Activated gamma-delta T cell (primary cell): ENCODE measurements around the gene KCNK4.

Source experiments
- DNase-seq: peaks from one replicate; lab custom pipeline; 2025; lab: John Stamatoyannopoulos, UW

KCNK4 gene

DNA sequence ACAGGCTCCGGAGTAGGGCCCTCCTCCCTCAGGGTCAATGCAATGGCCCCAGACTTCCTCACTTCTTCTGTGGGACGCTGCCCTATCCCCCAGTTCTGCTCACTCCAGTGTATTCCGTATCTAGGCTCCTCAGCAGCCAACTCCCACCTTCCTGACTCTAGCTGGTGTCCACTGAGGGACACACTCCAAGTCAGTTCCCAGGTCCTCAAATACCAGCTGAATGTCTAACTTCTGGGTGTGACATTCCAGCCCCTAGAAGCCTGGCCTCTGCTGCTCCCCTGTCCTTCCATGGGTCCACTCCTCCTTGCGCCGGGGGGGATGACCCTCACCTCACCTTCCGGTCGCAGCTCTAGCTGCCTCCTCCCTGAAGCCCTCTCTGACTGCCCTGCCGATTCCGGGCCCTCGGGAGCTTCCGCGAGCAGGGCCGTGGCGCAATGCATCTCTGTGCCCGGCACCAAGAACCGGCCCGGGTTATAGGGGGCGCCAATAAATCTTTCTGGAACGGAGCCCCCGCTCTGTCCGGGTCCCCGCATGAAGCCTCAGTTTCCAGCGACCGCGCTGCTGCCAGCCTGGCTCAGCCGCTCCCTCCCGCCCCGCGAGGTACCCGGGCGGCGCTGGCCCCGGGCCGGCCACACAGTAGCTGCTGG is 22.1 kb upstream of the KCNK4 start:
- no peak for DNase-seq

DNA sequence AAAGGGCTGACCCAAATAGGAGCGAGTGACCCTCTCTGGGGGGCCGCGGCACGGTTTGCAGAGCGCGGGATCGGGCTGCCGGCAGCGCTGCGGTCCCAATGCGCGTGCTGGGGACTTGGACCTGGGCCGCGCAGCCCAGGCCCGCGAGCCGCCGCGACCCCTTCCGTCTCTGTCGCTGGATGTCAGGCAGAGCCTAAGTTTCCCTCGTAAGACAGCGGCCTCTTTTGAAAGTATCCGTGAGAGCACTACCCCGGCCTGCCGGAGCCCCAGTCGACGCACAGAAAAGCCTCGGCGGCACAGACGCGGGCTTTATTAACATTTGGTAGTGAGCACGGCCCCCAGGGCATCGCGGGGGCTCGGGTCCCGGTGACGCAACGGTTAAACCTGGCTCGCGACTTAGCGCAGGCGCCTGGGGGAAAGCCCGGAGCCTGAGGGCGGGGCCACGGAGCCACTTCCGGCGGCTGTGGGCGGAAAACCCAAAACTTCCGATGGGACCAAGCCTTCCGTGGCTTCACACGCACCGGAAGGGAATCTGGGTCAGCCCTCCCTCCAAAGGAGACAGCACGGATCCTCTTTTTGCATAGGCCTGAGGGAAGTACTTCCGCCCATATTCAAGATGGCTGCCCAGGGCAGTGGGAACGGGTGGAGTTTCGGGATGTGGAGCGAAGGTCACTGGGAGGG is 21.4 kb upstream of the KCNK4 start:
- DNase-seq: peak; percentile 92

DNA sequence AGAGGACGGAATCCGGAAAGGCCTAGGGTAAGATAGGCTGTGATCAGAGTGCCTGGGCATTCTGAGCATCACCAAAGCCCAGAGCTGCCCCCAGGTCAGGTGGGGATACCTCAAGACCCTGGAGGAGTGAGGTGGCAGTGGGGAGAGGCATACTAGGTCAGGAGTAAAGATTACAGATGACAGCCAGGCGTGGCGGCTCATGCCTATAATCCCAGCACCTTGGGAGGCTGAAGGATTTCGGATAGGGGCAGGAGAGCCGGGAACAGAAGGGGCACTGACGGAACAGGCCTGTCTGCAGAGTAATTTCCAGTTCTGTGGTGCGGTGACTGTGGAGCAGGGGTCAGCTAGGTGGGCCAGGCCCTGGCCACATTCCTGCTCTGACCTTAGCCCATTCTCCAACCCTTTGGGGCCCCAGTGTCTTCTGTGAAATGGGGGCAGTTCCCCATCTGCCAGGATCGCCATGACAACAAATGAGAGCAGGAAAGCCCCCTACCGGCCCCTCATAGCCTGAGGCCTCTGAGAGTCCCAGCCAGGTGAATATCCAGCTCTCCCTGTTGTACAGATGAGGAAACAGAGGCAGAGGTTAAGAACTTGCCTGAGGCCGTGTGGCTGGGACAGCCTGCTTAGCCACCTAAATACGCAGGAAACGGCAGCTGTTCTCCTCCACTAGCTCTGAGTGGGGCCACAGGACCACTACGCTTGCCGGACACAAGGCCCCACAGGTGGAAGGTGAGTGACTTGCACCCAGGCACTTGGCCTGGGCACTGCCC is 15.9 kb upstream of the KCNK4 start:
- DNase-seq: no peak

DNA sequence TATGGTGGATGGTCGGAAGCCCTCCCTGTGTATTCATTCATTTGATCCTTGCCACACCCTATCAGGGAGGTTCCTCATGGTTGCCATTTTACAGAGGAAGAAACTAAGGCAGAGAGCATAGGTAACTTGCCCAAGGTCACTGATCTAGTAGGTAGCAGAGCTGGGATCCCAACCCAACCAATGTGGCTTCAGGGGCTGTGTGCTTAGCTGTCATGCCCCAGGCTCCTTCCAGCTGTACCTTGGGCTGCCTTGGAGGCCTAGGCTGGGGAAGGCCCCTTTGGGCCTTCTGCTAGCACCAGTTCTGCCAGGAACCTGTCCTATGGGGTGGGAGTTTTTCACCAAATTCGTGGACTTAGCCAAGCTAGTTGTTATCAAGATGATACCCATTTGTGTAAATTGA is 15.3 kb upstream of the KCNK4 start:
- DNase-seq: no peak

DNA sequence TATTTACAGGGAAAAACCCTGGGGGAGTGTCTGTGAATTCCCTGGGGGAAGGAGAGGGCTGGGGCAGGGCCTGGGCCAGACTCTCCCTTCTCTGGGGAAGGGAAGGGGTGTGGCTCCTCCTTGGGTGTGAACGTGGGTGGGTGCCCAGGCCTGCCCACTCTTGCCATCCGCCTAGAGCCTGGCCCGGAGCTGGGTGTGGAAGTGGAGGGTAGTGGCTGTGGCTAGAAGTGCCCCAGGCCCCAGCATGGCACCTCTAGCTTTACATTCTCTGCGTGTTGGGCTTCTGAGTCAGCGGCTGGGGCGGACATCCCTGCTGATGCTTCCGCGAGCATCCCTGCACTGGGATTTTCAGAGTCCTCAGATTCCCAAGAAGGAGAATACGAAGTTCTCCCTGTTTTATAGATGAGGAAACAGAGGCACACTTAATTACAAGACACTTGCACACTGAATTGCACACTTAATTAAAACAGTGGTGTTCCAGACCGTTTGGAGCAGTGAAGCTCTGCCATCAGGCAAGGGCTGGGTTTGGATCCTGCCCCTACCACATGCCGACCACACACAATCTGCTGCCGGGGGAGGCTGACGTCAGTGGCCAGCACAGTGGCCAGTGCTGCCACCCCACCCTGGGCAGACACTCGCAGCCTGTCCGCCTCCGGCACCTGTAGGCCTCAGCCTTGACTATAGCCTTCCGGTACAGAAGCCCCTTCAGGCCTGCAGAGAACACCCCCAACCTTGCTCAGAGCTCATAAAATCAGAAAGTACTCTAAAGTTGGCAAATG is 14.3 kb upstream of the KCNK4 start:
- no peak for DNase-seq

DNA sequence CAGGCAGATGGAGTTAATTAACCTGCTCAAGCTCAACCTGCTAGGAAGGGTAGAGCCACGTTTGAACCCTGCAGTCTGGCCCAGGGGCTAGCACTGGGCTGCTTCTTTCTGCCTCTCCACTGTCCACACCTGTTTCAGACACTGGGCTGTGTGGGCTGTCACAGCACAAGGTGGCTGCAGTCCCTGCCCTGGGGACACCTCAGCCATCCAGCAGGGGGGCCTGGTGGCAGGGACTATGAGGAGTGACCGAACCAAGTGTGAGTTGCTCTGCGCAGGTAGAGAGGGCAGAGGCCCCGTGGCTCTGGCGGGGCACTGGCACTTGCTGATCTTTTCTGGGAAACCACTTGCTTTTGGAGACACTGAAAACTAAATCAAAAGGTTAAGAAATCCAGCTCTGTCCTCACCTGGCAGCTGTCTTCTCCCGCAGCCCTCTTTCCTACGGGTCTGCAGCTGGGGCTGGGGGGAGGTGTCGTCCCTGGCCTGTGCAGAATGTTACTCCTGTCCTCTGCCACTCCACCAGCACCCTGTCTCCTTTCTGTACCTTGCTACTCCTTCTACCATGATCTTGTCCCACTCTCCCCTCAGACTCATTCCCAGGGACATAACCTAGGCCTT is 12.4 kb upstream of the KCNK4 start:
- no peak for DNase-seq

DNA sequence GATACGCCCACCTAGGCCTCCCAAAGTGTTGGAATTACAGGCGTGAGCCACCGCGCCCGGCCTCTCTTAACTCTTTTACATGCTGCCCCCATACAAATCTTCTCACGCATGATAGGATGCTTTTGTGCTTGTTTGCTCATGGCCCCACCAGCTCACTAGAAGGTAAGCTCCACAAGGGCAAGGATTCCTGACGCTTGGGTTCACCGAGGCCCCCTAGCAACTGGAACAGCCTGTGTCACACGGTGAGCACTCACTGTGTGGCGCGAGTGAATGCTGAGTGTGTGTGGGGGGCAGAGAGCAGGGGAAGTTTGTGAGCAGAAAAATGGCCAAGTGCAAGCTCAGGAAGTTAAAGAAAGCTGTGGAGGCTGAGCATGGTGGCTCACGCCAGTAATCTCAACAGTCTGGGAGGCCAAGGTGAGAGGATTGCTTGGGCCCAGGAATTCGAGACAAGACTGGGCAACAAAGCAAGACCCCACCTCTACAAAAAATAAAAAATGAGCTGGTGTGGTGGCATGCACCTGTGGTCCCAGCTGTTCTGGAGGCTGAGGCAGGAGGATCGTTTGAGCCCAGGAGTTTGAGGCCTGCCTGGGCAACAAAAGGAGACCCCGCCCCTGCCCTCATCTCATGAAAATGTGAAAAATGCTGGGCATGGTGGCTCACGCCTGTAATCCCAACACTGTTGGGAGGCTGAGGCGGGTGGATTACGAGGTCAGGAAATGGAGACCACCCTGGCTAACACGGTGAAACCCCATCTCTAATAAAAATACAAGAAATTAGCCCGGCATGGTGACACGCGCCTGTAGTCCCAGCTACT is 8.9 kb upstream of the KCNK4 start:
- no peak for DNase-seq

DNA sequence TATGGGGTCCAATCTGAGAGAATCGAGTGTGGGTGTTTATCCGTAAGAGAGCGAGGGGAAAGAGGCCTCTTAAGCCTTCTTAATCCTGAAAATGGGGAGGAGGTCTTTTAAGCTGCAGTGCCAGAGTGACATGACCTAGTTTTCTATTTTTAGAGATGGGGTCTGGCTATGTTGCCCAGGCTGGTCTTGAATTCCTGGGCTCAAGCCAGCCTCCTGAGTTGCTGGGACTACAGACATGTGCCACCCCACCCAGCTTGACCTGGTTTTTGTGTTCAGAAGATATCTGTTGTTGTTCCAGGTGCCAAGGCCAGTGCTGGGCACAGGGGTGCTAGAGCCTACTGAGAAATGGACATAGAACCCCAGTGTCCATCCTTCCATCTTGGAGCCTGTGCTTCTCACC is 8.0 kb upstream of the KCNK4 start:
- DNase-seq: no peak

DNA sequence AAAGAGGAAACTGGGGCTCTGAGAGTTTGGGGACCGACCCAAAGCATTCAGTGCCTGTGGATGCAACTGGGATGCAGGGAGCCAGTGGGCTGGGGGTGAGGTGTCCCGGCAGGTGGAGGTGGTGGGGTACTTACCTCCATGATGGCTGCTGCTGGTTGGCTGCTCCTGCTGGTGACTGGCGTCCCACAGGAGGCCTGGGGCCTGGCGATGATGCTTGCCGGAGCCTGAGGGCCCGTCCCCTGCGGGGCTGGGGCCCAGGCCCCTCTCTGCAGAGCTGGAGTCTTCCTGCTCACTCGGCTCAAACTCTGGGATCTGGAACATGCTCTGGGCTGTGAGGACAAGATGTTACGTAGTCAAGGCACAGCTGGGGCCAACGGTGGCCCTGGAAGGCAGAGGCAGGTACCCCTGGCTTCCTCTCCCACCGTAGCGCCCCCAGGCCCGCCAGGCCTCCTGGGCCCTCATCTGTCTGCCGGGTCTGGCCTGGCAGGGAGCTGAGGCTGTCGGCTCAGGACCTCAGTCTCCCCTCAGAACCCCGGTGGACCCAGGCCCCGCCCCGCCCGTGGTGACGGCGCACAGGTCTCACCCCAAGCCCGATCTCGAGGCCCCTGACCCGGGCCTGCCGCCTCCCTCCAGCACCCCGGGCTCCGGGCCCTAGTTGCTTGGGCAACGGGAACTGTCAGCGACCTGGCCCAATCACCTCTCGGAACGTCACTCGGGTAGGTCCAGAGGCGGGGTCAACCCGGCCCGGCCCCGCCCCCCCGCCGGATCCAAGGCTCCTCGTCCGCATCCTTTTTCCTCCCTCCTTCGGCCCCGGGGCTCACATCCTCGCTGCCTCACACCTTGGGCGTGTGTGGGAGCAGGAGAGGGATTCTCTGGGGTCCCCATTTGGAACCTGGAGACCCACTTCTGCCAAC is 6.8 kb upstream of the KCNK4 start, which contains the start of gene BAD:
Gene BAD, minus strand, starts transcription at position 618 of the 914 bp plus-strand sequence. Its CDS starts 297 bp downstream, at position 321.
- peak; percentile 85 for DNase-seq

DNA sequence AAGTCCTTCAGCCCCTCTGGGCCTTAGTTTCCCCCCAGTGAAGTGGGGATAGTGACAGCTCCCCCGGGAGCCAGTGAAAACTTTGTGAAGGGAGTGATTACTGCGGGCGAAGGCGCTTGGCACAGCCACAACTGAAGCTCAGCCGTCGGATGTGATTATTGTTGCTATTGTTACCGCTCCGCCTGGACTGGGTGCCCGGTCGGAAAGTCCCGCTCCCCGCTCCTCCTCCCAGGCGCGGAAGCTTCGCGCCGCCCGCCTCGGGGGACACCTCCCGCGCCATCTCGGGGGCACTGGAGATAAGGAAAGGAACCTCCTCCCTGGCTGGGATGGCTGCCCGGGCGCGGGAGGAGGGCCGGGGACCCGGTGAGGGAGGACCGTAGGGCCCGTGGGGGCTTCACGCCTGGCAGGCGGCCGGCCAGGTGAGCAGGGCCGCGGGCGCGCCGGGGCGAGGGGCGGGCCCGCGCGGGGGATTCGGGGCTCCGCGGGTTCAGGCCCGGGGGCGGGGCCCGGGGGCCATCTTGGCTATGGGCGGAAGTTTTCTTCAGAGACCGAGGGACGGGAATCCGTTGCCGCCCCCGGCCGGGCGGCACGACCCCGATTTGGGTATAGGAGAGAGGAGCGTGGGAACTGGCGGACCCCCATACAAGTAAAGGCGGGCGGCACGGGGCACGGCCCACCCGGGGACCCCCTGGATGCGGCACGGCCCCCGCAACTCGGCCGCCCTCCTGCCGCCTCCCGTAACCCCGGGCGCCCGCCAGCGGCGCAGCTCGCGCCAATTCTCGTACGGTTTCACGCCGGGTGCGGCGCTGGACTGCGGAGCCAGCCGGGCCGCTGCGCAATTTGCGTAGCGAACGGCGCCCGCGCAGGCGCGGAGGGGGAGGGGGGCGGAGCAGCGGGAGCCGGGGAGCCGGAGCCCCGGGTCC is 5.9 kb upstream of the KCNK4 start, which contains the start of gene GPR137:
Gene GPR137, plus strand, starts transcription at position 887 of the 923 bp plus-strand sequence. CDS start 677 bp downstream, outside the sequence.
- peak; percentile 84 for DNase-seq

DNA sequence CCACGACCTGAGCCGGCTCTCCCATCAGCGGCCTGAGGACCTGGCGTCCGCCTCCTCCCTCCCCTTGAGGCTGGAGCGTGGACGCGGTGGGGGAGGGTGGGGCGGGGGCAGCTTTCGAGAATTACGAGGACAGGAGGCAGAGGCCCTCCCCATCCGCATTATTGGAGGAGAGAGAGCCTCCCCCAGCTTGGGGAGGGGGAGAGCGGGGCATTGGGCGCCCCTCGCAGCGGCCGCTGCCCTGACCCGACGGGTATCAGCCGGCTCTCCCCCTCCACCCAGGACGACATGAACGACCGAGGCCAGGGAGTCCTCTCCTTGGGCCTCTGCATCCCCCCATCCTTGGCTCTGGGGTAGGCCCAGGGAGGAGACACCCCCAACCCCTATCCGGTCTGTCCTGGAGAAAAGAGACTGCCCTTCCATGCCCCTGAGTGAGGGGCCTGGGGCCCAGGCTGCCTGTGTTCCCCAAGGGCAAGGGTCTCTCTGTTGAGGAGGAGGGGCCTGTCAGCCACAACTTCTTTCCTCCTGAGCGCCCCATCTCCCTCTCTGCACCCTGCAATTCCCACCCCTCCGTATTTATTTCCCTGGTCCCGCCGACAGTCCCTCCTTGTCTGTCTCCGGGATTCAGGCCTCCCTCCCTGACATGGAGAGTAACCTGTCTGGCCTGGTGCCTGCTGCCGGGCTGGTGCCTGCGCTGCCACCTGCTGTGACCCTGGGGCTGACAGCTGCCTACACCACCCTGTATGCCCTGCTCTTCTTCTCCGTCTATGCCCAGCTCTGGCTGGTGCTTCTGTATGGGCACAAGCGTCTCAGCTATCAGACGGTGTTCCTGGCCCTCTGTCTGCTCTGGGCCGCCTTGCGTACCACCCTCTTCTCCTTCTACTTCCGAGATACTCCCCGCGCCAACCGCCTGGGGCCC is 5.0 kb upstream of the KCNK4 start:
- DNase-seq: no peak

DNA sequence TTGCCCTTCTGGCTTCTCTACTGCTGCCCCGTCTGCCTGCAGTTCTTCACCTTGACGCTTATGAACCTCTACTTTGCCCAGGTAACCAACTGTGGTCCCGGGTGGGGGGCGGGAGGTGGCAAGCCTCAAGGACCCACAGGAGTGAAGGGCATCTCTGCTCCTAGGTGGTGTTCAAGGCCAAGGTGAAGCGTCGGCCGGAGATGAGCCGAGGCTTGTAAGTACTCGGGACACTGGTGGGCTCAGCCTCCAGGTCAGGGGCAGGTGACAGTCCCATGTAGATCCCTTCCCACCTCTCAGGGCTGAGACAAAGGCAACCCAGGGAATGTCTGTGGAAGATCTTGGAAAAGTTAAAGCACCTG is 4.3 kb upstream of the KCNK4 start:
- DNase-seq: no peak

DNA sequence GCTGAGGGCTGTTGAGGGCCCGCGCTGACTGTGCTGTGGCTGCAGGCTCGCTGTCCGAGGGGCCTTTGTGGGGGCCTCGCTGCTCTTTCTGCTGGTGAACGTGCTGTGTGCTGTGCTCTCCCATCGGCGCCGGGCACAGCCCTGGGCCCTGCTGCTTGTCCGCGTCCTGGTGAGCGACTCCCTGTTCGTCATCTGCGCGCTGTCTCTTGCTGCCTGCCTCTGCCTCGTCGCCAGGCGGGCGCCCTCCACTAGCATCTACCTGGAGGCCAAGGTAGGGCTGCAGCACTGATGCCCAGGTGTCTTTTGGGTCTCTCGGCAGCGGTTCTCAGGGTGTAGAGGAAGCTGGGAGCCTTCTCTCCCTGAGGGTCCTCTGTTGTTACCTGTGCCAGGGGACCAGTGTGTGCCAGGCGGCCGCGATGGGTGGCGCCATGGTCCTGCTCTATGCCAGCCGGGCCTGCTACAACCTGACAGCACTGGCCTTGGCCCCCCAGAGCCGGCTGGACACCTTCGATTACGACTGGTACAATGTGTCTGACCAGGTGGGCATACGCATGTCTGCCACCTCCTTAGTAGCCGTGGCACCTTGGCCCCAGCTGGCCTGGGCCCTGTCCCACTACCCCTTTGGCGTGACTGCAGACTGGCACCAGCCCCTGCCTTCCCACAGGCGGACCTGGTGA is 3.3 kb upstream of the KCNK4 start:
- DNase-seq: no peak

DNA sequence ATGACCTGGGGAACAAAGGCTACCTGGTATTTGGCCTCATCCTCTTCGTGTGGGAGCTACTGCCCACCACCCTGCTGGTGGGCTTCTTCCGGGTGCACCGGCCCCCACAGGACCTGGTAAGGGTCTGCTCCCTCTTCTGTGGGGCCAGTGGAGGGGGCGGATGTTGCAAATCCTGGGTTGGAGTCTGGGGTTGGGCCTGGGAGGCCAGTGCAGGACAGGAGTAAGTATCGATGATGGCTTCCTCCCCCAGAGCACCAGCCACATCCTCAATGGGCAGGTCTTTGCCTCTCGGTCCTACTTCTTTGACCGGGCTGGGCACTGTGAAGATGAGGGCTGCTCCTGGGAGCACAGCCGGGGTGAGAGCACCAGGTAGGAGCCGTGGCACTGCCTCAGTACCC is 2.8 kb upstream of the KCNK4 start:
- DNase-seq: no peak

DNA sequence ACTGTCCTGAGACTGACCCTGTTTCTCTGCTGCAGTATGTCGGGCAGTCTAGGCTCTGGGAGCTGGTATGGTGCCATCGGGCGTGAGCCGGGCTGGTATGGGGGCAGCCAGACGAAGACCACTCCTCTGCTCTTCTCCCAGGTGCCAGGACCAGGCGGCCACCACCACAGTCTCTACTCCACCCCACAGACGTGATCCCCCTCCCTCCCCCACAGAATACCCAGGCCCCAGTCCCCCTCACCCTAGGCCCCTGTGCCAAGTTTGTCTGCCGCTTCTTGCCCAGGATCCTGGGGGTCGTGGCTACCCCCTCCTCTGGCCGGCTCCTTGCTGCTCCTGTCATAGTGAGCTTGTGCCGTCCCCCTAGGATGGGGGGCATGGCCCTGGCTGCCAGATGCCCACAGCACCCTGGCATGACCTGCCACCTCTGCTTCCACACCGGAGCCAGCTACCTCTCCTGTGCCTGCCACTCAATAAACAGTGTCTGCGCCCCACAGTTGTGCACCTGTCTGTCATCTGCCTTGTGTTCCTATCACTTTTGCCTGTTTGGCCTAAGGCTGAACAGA is 2.0 kb upstream of the KCNK4 start:
- no peak for DNase-seq
